GM12872 (cell line): ENCODE data around the gene SCN2A.

Experiments
- TF ChIP-seq, protein P1 (sequence below): IDR thresholded peaks from 3 replicates; pipeline ENCODE4 v1.5.1; 2011; ENCODE audit warnings: low read depth, mild to moderate bottlenecking, low read length, moderate library complexity; ENCODE audit not compliant: insufficient read depth

Gene SCN2A

DNA sequence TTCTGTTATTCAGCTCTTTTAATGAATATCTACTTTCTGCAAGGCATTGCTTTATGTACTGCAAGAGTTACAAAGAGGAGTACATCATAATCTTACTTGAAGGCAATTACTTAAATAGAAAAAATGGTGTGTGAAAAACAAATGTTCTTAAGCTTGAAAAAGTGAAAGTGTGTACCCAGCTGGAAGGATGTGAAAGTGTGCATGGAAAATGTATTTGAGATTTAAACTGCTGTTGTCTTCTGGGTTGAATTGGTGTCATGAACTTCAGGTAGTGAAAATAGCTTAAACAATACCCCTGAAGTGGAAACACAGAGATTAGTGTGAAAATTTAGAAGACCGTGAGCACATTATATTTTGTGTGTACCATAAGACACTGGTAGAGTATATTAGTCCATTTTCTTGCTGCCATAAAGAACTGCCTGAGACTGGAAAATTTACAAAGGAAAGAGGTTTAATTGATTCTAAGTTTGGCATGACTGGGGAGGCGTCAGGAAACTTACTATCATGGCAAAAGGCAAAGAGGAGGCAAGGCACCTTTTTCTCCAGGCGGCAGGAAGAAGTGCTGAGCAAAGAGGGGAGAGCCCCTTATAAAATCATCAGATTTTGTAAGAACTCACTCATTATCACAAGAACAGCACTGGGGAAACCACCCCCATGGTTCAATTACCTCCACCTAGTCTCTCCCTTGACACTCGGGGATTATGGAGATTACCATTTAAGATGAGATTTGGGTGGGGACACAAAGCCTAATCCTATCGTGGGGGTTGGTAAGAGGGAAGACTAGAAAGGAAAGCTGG is 38.8 kb downstream of the SCN2A start:
- TF ChIP-seq, protein P1, sequence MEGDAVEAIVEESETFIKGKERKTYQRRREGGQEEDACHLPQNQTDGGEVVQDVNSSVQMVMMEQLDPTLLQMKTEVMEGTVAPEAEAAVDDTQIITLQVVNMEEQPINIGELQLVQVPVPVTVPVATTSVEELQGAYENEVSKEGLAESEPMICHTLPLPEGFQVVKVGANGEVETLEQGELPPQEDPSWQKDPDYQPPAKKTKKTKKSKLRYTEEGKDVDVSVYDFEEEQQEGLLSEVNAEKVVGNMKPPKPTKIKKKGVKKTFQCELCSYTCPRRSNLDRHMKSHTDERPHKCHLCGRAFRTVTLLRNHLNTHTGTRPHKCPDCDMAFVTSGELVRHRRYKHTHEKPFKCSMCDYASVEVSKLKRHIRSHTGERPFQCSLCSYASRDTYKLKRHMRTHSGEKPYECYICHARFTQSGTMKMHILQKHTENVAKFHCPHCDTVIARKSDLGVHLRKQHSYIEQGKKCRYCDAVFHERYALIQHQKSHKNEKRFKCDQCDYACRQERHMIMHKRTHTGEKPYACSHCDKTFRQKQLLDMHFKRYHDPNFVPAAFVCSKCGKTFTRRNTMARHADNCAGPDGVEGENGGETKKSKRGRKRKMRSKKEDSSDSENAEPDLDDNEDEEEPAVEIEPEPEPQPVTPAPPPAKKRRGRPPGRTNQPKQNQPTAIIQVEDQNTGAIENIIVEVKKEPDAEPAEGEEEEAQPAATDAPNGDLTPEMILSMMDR, result no peak

DNA sequence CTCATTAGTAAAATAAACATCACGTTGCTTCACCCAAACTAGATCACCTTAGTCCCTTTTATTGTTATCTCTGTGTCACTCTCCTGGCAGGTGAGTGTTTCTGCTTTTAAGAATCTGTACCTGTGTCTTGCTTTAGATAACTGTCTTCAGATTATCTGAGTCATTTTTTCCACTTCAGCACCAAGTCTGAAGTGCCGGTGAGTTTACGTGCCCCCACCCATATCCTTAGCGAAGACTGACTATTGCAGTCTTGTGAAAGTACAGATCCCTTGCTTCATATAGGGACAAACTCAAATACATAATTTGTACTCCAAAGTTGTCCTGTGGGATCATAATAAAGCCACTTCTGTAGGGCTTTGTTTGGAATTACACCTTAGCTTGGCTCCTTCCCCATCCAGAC is 41.1 kb downstream of the SCN2A start:
- TF ChIP-seq, protein P1, result no peak

DNA sequence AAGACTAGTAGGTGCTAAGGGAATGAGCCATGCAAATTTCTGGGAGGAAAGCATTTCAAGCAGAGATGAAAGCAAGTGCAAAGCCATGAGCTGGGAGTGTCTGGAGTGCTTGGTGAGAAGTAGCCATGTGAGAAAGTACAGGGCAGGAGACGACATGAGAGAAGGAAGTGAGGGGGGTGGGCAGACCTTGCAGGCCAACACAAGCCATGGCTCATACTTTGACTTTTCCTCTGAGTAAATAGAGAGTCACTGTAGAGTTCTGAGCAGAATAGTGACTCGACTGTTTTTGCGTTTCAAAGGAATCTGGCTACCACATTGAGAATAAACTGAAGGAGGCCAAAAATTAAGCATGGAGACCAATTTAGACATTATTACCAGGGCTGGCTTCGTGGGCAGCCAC is 42.2 kb downstream of the SCN2A start:
- TF ChIP-seq, protein P1, result no peak

- TF ChIP-seq, protein P1, result no peak
These were observed 44.1 kb downstream of the SCN2A start for GRCh38 chr2:165283342-165283741.

DNA sequence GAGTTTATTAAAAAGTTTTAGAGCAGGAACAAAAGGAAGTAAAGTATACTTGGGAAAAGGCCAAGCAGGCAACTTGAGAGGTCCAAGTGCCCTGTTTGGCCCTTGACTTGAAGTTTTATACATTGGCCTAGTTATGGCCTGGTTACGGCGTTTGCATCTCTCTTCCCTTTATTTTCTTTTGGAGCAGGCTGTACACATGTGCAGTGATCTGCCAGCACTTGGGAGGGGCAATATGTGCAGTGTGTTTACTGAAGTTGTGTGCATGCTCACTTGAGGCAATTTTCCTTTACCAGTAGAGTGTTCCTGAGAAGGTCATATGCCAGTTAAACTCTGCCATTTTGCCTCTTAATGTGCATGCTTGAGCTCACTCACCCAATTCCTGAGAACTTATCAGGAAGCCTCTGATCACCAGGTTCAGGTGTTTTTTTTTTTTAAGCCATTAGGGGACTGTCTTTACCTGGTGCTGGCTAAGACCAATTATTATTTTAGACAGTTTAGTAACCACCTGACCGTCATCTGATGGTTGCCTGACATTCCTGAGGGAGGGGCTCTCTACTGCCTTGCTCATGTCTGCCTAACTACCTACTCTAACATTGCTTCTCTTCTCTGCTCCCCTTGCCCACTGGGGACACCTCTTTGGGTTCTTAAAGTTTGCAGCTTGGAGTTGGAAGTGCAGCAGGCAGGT is 48.0 kb downstream of the SCN2A start:
- TF ChIP-seq, protein P1, result no peak

- TF ChIP-seq, protein P1, result no peak
These were observed 49.9 kb downstream of the SCN2A start for GRCh38 chr2:165289069-165289468.

DNA sequence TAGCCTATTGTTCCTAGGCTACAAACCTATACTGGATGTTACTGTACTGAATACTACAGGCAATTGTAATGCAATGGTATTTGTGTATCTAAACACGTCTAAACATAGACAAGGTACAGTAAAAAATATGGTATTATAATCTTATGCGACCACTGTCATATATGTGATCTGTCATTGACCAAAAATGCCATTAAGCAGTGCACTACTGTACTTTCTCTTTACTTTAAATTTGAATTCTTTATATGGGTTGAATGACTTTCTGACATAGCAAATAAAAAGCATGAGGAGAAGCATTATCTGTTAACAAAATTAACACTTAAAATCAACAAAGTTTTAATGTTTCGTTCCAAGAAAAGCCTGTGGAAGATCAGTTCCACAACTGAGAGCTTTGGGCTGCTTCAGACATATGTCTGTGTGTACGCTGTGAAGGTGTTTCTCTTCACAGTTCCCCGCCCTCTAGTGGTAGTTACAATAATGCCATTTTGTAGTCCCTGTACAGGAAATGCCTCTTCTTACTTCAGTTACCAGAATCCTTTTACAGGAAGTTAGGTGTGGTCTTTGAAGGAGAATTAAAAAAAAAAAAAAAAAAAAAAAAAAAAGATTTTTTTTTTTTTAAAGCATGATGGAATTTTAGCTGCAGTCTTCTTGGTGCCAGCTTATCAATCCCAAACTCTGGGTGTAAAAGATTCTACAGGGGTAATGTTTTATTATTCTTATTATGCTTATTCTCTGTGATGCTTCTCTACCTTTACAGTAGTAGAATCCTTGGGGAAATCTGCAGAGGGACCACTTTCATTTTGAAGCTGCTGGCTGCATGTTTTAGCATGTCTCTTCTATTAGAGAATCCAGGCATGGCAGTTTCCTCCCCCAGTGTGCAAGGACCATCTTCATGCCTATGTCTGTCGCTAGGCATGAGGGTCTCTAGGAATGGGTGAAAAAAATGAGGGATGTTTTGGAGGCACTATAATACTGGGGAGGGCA is 54.5 kb downstream of the SCN2A start:
- TF ChIP-seq, protein P1, result peak; percentile 76
